Fibroblast of skin of left quadriceps (primary cell): ENCODE results near the gene SERP2.

ENCODE experiments used
- DNase-seq, 2 experiments: peaks; one replicate each; pipeline ENCODE4 v3.0.0-alpha.2; 2013; ENCODE audit warnings: low read depth in 2 of 2

Gene SERP2

DNA sequence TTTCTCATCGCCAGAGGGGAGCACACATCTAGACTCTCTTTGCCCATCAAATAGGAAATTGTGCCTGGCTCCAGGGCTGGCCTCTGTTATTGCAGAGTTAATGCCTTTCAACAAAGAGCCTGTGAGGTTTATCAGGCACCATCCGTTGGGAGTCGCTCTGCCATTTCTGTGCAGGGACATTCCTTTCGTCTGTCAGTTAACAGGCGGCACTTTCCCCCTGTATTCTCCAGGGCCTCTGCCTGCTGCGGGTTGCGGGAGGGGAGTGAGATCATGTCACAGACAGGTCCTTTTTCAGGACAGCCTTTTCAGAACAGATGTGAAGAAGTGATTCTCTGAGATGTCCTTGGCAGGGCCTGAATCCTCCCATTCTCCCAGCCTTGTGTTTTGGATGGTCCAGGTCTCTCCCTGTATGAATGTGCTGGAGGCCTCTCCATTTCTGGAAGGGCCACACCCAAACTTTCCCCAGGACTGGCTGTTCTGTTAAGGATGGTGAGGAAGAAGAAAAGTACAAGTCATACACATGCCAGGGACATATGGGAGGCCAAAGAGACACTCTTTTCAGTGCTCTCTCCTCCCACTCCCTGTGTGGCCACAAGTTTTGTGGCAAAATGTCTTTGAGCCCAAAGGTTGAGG is 14.9 kb downstream of the SERP2 start:
- no peak for DNase-seq

DNA sequence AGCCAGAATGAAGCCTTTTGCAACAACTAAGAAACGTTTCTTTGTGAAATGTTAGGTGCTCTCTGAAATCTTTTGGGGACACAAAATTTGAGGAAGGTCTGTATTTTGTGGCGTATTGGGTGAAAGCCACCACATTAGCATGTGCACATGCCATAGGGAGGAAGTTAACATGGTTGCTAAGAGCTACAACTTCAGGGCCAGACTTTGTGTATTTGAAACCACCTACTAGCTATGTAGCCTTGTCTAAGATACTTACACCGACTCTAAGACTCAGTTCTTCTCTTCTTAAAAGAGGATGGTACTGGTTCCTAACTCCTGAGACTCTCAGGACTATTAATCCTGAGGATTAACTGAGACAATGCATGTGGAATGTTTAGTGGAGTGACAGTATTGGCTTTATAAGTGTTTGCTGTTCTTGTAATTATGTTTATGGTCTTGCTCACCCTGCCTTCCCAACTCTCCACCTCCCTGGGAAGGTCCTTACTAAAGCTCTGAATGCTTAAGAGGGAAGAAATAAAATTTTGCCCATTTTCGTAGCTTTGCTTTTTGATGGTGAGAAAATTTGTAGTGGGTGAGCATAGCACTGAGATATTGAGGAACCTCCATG is 15.5 kb downstream of the SERP2 start:
- no peak for DNase-seq

DNA sequence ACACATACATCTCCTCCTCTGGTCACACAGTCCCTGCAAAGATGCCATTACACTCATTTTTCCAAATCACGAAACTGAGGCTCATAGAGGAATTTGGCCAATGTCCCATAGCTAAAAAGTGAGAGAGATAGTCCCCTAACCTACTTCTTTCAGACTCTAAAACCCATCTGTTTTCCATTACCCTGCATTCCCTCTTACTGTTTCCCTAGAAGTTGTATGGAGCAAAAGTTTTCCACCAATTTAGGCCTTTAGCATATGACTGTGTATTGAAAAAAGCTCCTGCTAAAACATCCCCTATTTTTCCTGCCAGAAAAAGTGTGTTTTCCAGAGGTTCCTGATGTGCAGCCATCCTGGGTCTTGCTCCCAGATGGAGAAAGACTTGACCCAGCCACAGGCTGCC is 16.3 kb downstream of the SERP2 start:
- DNase-seq = peak; percentile 43 to 46

DNA sequence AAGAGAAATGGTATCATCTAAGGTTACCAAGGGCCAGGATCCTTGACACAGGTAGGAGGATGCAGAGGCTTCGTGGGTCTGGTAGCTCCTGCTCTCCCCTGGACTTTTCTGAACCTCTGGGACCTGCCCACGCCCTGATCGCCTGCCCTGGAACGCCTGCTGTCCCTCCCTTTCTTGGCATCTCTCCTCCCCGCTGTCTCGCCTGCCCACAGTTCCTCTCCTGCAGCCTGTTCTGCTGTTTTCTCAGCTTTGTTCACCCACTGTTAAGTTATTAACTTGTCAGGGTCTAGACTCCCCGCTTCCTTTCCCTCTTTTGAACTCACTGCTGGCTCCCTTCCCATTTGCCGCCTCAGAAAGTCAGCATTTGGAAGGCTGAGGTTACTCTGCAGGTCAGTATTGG is 19.8 kb downstream of the SERP2 start:
- DNase-seq = no peak

DNA sequence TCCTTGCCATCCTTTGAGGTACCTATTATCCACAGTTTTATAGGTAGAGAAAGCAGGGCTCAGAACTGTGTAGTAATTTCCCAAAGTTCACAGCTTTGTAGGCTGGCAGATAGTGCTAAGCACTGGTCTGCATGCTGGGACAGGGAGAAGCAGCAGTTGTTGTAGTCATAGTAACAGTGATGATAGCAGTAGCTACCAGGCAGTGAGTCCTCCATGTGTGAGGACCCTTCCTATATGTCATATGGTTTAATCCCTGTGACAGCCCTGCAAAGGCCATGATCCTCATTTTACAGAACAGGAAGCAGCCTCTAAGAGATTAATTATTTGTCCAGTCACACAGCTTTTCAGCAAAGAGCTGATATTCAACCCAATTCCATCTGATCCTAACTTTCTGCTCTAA is 21.0 kb downstream of the SERP2 start:
- DNase-seq = no peak

DNA sequence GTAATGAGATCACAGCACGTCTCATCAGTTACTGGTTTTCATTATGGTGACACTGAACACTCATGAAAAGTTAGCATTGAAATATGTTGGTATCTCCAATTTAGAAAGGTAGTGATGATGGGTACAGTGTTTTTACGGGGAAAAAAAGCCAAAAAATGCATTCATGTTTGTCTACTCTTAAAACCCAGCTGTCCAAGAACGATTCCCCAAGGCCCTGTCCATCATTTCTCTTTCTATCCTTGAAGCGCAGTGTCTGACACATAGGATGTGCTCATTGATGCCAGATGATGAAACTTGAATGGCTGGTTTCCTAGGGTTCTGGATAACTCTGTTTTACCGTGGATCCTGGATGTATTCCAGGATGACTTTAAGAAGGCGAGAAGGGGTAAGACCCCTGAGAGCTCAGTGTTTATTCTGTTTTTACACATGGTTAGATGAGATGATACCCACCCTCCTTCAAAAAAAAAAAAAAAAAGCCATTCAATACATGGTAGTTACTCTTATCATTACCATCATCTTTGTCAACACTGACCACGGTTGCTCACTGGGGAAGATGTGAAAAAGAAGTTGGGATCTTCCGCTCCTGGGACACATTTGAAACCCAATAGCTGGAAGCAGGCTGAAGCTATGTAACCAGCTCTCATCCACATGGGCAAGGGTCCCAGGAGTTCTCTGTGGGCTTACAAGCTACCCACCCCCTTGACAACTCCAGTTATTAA is 22.5 kb downstream of the SERP2 start:
- peak; percentile 38 to 41 for DNase-seq

DNA sequence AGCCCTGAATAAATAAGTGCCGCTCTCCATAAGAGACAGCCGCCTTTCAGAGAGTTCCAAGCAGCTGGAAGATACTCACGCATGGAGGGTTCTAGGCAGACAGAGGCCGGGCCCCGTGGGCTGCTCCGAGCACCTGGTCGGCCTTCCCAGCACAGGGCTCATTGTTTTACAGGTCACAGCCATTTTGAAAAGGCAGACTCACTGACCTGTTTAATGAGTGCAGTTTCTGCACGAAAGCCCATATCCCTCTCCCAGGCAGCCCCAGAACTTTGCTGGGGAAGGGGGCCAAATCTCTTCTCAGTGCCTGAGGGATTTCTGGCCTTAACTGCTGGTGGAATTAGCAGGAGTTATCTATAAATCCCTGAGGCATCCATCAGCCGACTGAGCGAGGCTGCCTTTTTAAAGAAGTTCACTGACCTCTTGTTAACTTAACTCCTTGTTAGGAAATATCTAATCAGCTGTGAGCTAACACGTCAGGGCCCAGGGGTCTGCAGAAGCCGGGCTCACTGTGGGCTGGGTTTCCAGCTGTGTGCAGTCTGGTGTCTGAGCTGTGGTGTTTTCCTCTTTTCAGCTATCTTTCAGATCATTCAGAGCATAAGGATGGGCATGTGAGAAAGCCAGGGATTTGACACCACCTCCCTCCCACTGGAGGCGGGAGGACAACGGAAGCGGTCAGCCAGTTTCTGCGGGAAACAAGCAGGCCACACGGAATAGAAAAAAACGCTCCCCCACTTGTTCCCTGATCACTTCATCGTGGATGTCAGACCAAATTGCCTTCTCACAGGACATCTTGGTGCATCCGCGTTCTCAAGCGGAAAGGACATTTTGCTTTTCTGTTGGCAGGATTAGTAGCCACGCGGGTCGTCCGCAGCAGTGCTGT is 23.3 kb downstream of the SERP2 start:
- peak in 1 of 2 experiments; percentile 8 for DNase-seq

DNA sequence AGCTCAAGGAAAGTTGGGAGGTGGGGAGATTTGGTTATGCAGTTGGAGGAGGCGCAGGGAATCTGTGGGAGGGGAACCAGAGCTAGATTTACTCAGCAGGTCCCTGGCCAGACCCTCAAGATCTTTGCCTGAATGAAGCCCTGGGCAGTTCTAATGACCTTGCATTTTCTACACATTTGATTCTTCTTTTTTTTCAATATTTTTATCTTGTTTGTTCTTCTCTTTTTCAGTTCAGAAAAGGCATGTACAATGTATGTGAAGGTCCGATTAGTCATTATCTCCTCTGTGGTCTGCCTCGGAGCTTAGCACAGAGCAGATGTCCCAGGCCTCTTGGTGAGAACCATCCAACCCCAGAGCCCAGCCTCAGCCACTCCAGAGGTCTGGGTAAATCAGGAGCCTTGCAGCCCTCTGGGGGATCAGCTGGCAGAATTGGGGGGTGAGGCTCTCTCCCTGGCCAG is 24.2 kb downstream of the SERP2 start:
- no peak for DNase-seq

DNA sequence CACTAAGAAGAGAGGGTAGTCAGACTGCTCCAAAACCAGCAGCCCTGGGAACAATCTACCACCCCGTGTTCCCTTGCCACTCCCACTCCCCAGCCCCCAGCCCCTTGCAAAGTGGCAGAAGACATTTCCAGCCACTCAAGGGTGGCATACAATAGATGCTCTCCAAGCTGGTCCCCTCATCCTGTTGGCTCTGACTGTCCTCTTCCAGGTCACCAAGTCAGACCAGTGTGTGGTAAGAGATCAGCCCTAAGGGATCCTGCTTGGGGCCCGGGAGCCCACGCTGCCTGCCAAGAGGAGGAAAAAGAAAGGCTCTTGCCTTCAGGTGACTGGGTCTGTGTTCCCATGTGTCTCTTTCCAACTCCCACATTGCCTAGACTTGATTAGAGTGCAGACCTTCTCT is 25.0 kb downstream of the SERP2 start:
- DNase-seq = no peak

DNA sequence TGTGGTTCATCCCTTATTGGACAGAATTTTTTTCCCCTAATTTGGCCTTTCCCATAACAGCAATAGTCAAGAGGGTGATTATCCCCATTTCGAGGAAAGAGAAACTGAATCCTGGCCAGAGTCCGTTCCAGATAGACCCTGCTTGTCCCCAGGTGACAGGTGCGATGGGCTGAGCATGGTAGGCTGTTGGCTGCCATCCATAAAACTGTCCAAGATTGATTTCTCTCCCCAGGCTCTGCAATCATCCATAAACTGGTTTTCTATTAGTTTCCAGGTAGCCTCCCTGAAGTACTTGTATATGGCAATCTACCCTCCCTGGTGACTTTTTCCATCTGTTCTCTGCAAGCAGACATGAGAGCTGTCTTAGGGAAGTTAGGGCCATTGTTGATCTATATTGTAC is 25.4 kb downstream of the SERP2 start:
- DNase-seq = no peak

DNA sequence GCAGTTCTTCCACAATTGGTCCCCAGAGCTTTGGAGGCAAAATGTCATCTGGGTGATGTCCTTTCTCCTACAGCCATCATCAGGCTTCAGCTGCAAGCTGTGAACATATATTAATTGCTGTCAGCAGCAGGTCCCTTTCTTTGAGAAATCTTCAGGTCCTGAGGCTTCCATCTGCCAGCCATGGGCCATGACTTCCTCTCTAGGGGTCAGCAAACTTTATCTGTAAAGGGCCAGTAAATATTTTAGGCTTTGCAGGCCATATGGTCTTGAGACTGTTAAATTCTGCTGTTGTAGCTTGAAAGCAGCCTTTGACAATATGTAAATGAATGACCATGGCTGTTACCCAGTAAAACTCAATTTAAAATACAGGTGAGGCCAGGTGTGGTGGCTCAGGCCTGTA is 27.1 kb downstream of the SERP2 start:
- no peak for DNase-seq

DNA sequence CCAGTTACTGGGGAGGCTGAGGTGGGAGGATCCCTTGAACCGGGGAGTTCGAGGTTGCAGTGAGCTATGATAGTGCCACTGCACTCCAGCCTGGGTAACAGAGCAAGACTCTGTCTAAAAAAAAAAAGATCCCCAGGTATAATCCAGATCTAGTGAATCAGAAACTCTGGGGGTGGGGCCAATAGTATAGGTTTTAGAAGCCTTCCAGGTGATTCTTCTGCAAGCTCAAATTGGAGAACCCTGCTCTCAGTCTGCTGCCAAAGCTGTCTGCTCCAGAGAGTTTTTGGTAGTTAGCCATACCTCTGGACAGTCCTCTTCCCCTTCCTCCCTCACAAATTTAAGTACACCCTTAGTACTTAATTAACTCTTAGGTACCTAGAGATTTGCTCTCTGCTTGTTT is 28.0 kb downstream of the SERP2 start:
- no peak for DNase-seq

DNA sequence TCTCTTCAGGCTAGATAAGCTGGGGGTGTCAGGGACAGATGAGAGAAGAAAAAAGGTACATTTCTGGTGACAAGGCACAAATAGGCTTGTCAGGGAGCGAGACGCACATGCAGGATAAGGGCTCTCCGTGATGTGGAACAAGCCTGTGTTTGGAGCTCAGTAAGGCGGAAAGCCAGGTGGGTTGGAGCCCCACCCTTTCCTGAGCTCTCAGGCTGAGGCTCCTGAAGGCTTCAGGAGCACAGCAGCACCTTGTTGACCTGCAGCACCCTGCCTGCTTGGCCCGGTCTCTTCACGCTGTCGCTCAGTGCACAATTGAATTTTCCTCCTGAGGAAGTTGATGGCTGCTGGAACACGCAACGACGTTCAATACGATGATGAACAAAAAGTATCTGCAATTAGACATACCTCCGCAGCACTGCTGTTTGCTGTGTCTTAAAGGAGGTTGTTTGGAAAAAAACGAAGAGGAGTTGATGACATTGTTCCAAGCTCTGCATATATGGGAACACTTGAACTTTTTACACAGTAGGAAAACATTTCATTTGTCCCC is 29.3 kb downstream of the SERP2 start:
- no peak for DNase-seq

DNA sequence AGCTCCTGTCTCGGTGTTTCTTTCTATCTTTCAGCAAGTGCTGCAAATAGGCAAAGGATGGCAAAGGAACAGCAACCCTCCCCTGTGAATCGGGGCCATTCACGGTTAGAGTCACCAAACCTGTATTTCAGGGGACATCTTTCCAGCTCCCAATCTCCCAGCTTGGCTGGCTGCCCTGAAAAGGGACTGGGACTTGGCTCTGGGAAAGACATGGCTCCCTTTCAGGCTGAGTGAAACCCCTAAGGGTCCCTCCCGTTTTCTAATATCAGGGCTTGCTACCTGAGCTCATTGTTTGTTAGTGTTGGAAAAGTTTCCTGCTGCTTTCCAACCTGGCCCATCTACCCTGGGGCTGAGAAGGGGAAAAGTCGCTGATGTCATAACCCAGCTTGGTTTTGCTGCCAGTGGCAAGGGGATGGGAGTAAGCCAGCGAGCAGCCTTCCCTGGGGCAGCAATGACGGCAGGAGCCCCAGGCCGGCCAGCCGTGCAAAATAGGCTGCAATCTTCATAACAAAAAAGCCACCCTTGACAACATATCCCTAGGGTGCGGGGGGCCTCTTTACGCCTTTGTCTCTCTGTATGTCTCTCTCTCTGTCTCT is 29.9 kb downstream of the SERP2 start:
- no peak for DNase-seq

DNA sequence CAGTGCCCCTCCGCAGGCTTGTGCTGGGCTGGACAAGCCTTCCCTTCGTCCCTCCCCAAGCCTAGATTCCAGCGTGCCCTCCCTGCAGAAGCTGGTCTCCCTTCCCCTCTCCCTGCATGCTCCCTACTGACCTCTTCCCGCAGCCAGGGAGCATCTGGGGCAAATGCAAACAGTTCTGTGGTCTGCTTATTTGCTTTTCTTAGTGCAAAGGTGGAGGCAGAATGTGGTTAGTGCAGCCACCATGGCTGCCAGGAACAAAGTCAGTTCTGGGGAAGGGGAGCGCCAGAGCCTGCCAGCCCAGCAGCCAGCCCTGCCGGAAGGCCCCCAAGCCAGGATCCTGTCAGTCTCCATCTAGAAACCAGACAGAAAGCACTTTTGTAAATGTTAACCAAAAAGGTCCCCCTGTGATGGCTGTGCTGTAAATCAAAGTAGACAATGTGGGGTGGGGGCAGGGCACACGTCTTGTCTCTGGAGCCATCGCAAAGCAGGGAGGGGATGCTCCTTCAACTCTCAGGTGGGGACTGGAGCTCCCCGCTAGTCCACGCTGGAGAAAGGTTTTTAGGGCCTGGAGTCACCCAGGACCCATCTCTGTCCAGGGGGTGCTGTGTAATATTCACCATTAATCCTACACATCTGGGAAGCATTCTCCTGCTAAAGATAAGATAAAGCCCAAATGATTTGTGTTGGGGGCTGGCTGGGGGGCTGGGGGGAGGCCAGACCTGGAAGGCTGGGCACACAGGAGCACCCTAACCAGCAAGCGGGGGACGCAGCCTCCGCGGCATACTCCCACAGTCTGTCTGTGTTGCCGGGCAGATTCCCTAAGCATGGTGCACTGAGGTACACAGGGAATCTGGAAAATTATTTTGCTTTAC is 30.9 kb downstream of the SERP2 start:
- DNase-seq = no peak

DNA sequence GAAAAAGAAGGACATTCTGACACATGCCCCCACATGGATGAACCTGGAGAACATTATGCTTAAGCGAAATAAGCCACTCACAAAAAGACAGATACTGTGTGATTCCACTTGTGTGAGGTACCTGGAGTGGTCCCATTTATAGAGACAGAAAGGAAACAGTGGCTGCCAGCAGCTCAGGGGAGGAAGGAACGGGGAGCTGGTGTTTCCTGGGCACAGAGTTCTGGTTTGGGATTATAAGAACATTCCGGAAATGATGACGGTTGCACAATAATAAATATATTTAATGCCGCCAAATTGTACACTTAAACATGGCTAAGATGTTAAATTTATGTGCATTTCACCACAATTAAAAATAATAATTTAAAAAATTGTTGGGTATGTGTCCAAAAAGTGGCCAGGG is 33.0 kb downstream of the SERP2 start:
- no peak for DNase-seq

DNA sequence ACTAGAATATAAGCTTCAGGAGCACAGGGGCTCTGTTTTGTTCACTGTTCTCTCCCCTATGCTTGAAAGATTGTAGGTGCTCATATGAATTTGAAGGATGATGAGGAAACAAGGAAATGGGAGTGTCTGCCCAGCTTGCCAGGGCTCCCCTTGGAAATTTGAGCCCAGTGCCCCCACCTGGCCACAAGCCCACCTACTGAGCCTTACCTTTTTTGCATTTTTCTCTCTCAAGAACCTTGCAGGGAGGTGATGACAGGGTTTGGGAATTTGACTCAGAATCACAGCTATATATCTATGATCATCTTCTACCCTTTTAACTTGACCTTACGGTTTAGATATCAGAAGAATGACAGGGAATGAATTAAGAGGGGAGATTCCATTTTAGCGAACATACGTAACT is 33.8 kb downstream of the SERP2 start:
- DNase-seq = no peak

DNA sequence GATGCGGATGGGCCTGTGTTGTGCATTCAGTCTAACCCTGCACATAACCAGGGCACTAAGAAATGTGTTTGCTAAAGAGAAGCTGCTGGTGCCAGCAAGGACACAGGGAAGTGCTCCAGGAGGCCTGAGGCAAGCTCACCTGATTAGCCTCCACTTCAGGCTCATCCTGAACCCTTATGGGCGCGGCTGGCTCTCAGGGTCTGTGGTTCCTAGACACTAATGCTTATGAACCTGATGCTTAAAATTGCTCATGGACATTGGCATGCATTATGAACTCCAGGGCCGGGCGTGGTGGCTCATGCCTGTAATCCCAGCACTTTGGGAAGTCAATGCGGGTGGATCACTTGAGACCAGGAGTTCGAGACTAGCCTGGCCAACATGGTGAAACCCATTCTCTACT is 34.3 kb downstream of the SERP2 start:
- no peak for DNase-seq

DNA sequence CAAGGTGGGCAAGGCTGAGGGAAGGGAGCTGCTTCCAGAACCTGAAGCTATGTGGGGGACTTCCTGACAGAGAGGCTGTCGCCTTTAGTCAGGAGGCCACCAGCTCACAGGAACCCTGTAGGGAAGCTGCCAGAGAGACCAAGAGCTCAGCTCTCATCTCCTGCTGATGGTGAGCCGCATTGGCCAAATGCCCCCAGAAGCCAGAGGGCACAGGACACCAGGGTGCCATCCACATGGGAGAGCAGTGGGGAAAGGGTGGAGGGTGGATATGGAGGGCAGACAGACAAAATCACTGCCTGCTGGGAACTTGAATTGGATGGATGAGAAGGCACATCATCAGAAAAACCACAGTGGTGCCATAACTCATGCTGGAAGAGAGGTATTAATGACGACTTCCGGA is 36.0 kb downstream of the SERP2 start:
- no peak for DNase-seq

DNA sequence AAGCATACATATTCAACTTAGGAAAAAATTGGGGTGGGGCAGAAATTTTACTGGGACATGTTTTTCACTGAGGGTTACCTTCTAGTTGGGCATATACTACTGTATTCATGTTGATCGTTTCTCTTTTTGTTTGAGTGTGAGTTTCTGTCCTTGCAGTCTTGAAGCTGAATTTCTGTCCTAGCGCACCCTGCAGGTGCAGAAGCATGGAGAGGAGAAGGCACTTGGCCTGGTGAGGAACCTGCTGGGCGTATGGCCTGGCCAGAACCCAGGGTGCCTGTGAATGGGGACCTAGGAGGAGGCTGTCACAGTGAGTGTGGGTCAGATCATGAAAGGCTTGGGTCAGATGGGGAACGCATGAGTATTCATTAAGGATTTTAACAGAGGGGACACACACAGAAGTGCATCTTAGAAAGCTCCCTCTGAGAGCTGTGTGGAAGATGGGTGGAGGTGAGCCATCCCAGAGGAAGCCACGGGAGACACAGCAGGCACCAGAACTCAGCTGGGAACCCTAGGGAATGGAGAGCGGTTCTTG is 36.8 kb downstream of the SERP2 start:
- no peak for DNase-seq
